ENCODE results near the gene ADARB1.

ADARB1 gene

GRCh38 chr21:45090966-45091365 is 16.6 kb downstream of the ADARB1 start:
- no peak for TF ChIP-seq CTCF (IDR thresholded peaks at IDR 0.05; ENCODE audit: low read depth, low read length, missing control alignments)
- no peak for DNase-seq (ENCODE audit: low read depth)
- in situ Hi-C loops (cut with HindIII; ENCODE audit: low sequenced_read_pairs) = no loop called here
- H3K4me3 ChIP-seq (ENCODE audit: low read depth, low read length) = no peak overlapping the region

GRCh38 chr21:45091550-45092322 is 17.4 kb downstream of the ADARB1 start:
- DNase-seq (ENCODE audit: low read depth) = no peak
- no peak for TF ChIP-seq CTCF (IDR thresholded peaks at IDR 0.05; ENCODE audit: low read depth, low read length, missing control alignments)

GRCh38 chr21:45093035-45093532 is 18.7 kb downstream of the ADARB1 start:
- DNase-seq (ENCODE audit: low read depth) = no peak
- no peak overlapping the region for H3K4me3 ChIP-seq (ENCODE audit: low read depth, low read length)
- in situ Hi-C loops (cut with HindIII; ENCODE audit: low sequenced_read_pairs) = no loop called here
- no peak for TF ChIP-seq CTCF (IDR thresholded peaks at IDR 0.05; ENCODE audit: low read depth, low read length, missing control alignments)

More at GRCh38 chr21:45091550-45092322, 17.4 kb downstream of the ADARB1 start:
- no peak overlapping the region for H3K4me3 ChIP-seq (ENCODE audit: low read depth, low read length)
- in situ Hi-C loops (cut with HindIII; ENCODE audit: low sequenced_read_pairs) = no loop called here

GRCh38 chr21:45094412-45094811 is 20.0 kb downstream of the ADARB1 start:
- in situ Hi-C loops (cut with HindIII; ENCODE audit: low sequenced_read_pairs) = no loop called here
- no peak for TF ChIP-seq CTCF (IDR thresholded peaks at IDR 0.05; ENCODE audit: low read depth, low read length, missing control alignments)
- no peak overlapping the region for H3K4me3 ChIP-seq (ENCODE audit: low read depth, low read length)
- no peak for DNase-seq (ENCODE audit: low read depth)

- H3K4me3 ChIP-seq (ENCODE audit: low read depth, low read length) = no peak overlapping the region
- no peak for DNase-seq (ENCODE audit: low read depth)
- TF ChIP-seq CTCF (IDR thresholded peaks at IDR 0.05; ENCODE audit: low read depth, low read length, missing control alignments) = no peak
- in situ Hi-C loops (cut with HindIII; ENCODE audit: low sequenced_read_pairs) = no loop called here
Observed at GRCh38 chr21:45095505-45095904, 21.1 kb downstream of the ADARB1 start.

GRCh38 chr21:45096217-45096616 is 21.8 kb downstream of the ADARB1 start:
- H3K4me3 ChIP-seq (ENCODE audit: low read depth, low read length) = no peak overlapping the region
- no peak for DNase-seq (ENCODE audit: low read depth)
- in situ Hi-C loops (cut with HindIII; ENCODE audit: low sequenced_read_pairs) = no loop called here
- TF ChIP-seq CTCF (IDR thresholded peaks at IDR 0.05; ENCODE audit: low read depth, low read length, missing control alignments) = no peak

Measured in astrocyte of the cerebellum (primary cell).